SK-N-SH (cell line): ENCODE results near the gene TUBB2B. TPM values are rescaled to one million over a fixed set of nuclear protein-coding genes. Genes with fewer than 3 reads are reported as not detected.

Source experiments
- CTCF ChIA-PET: fragments of 300-600, 350-600 bp; formaldehyde crosslinking; extraction: SDS; loops from one replicate; lab custom pipeline; 2021; lab: Yijun Ruan, JAX
- POLR2A ChIA-PET: fragments of 350-600 bp; sonication (Branson Sonifier 250); formaldehyde crosslinking; extraction: SDS; loops from one replicate; lab custom pipeline; 2020; ENCODE audit warnings: antibody characterized with exemption, inconsistent platforms; lab: Yijun Ruan, JAX
- DNase-seq: peaks from one replicate; pipeline ENCODE4 v3.0.0; 2012
- H2AFZ ChIP-seq: fragments of 200-600 bp; sonication (generic); 2 replicates; pipeline ENCODE4 v1.8.1; 2016; ENCODE audit warnings: antibody characterized with exemption, mild to moderate bottlenecking, low read depth
- H3F3A ChIP-seq: fragments of 200-600 bp; sonication (generic); replicated peaks from 2 replicates; pipeline ENCODE3; 2016; ENCODE audit warnings: antibody characterized with exemption, mild to moderate bottlenecking; ENCODE audit not compliant: insufficient read depth
- H3K27ac ChIP-seq, 2 experiments: fragments of 200-500 bp in 1 of 2; fragments of 200-600 bp in 1 of 2; sonication (Bioruptor generic) in 1 of 2; sonication (generic), shearing (Covaris generic) in 1 of 2; 2 replicates each; pipeline versions ENCODE4 v1.5.1 to v1.6.1; 2014 to 2016; ENCODE audit warnings: low read depth in 2 of 2, inconsistent platforms in 1 of 2, low read length in 1 of 2, mild to moderate bottlenecking in 1 of 2, mixed read lengths in 1 of 2
- H3K27me3 ChIP-seq: fragments of 200-600 bp; sonication (generic), shearing (Covaris generic); 2 replicates; pipeline ENCODE4 v1.6.1; 2016; ENCODE audit warnings: mixed run types; ENCODE audit not compliant: insufficient read depth
- H3K36me3 ChIP-seq, 2 experiments: fragments of 200-500 bp in 1 of 2; fragments of 200-600 bp in 1 of 2; sonication (Bioruptor generic) in 1 of 2; sonication (generic) in 1 of 2; replicated peaks in 1 of 2; 2 replicates each; pipeline versions ENCODE3 to v1.5.1; 2014 to 2016; ENCODE audit warnings: low read length in 1 of 2, mild to moderate bottlenecking in 1 of 2; ENCODE audit not compliant: insufficient read depth in 2 of 2, control insufficient read depth in 1 of 2
- H3K4me1 ChIP-seq, 2 experiments: fragments of 200-500 bp in 1 of 2; fragments of 200-600 bp in 1 of 2; sonication (Bioruptor generic) in 1 of 2; sonication (generic), shearing (Covaris generic) in 1 of 2; 2 replicates each; pipeline versions ENCODE4 v1.5.1 to v1.6.1; 2014 to 2016; ENCODE audit warnings: low read depth in 1 of 2, low read length in 1 of 2, mixed run types in 1 of 2; ENCODE audit not compliant: insufficient read depth in 2 of 2, control insufficient read depth in 1 of 2
- H3K4me2 ChIP-seq: fragments of 200-600 bp; sonication (generic), shearing (Covaris generic); 2 replicates; pipeline ENCODE4 v1.6.1; 2017; ENCODE audit warnings: mixed run types
- H3K4me3 ChIP-seq, 2 experiments: fragments of 200-500 bp in 1 of 2; fragments of 200-600 bp in 1 of 2; sonication (Bioruptor generic) in 1 of 2; sonication (generic), shearing (Covaris generic) in 1 of 2; 2 replicates each; pipeline versions ENCODE4 v1.5.1 to v1.8.1; 2014 to 2016; ENCODE audit warnings: low read depth in 2 of 2, inconsistent platforms in 1 of 2, low read length in 1 of 2, mild to moderate bottlenecking in 1 of 2, mixed read lengths in 1 of 2, moderate library complexity in 1 of 2
- H3K79me2 ChIP-seq: fragments of 200-600 bp; sonication (generic); 2 replicates; pipeline ENCODE4 v1.8.1; 2017; ENCODE audit warnings: mild to moderate bottlenecking; ENCODE audit not compliant: insufficient read depth
- H3K9ac ChIP-seq: fragments of 200-600 bp; sonication (generic); 2 replicates; pipeline ENCODE4 v1.6.1; 2017; ENCODE audit warnings: mixed run types
- H3K9me2 ChIP-seq: fragments of 200-600 bp; sonication (generic); 2 replicates; pipeline ENCODE4 v1.6.1; 2017; ENCODE audit warnings: mixed run types
- H3K9me3 ChIP-seq: fragments of 200-600 bp; sonication (generic); 2 replicates; pipeline ENCODE4 v1.6.1; 2017; ENCODE audit warnings: mixed run types, mild to moderate bottlenecking, moderate library complexity
- H4K20me1 ChIP-seq: fragments of 200-600 bp; sonication (generic); 2 replicates; pipeline ENCODE4 v1.6.1; 2017; ENCODE audit warnings: mild to moderate bottlenecking, mixed run types; ENCODE audit not compliant: insufficient read depth
- MXI1 ChIP-seq: IDR thresholded peaks from 2 replicates; pipeline ENCODE4 v1.6.1; 2012; ENCODE audit warnings: mild to moderate bottlenecking, low read depth, low read length, improper control_type of control experiment
- NFIC ChIP-seq: IDR thresholded peaks from 2 replicates; pipeline ENCODE4 v1.4.0; 2012; ENCODE audit warnings: borderline replicate concordance
- NRF1 ChIP-seq: IDR thresholded peaks from 2 replicates; pipeline ENCODE4 v1.6.1; 2012; ENCODE audit warnings: low read depth, mild to moderate bottlenecking, low read length
- RAD21 ChIP-seq: IDR thresholded peaks from 2 replicates; pipeline ENCODE4 v1.6.1; 2012; ENCODE audit warnings: mild to moderate bottlenecking, low read length
- RXRA ChIP-seq: IDR thresholded peaks from 2 replicates; pipeline ENCODE4 v1.4.0; 2012; ENCODE audit warnings: low read depth, mild to moderate bottlenecking, borderline replicate concordance
- SIN3A ChIP-seq: IDR thresholded peaks from 2 replicates; pipeline ENCODE4 v1.6.1; 2012; ENCODE audit warnings: low read depth, mild to moderate bottlenecking, low read length, moderate library complexity, borderline replicate concordance
- SMC3 ChIP-seq: IDR thresholded peaks from 2 replicates; pipeline ENCODE4 v1.6.1; 2012; ENCODE audit warnings: low read depth, low read length, improper control_type of control experiment
- TAF1 ChIP-seq: IDR thresholded peaks from 2 replicates; pipeline ENCODE4 v1.6.1; 2012; ENCODE audit warnings: low read depth, mild to moderate bottlenecking, low read length, moderate library complexity, borderline replicate concordance
- WGBS: methylation state at CpG from one replicate; pipeline ENCODE4 v1.1.6; 2017; ENCODE audit warnings: low lambda C conversion rate; 5-methylcytosine and 5-hydroxymethylcytosine counted together
- polyA plus RNA-seq, 3 experiments: library from polyadenylated mRNA; depleted of rRNA; stranded (reverse); fragments of >200 nt; gene quantifications; 2 replicates each; pipeline ENCODE4 v1.2.3, GENCODE V29; 2012
- TF ChIP-seq, protein P1 (sequence below): fragments of 150-350 bp; IDR thresholded peaks from 2 replicates; pipeline ENCODE4 v1.6.1; 2016; ENCODE audit warnings: mild to moderate bottlenecking, low read depth, low read length
- TF ChIP-seq, protein P2 (sequence below): IDR thresholded peaks from 2 replicates; pipeline ENCODE4 v1.6.1; 2012; ENCODE audit warnings: mild to moderate bottlenecking, low read depth, low read length, moderate library complexity
- TF ChIP-seq, protein P3 (sequence below): IDR thresholded peaks from 2 replicates; pipeline ENCODE4; 2012
- TF ChIP-seq, protein P4 (sequence below): fragments of 150-350 bp; IDR thresholded peaks from 2 replicates; pipeline ENCODE4 v1.6.1; 2017; ENCODE audit warnings: antibody characterized with exemption, low read length, low read depth, borderline replicate concordance
- TF ChIP-seq, protein P5 (sequence below): IDR thresholded peaks from 2 replicates; pipeline ENCODE4 v1.4.0; 2012; ENCODE audit warnings: low read depth, borderline replicate concordance

Gene TUBB2B
- polyA plus RNA-seq, 1 of the 3 experiments (the other 2 are of a cell fraction): 162 TPM

DNA sequence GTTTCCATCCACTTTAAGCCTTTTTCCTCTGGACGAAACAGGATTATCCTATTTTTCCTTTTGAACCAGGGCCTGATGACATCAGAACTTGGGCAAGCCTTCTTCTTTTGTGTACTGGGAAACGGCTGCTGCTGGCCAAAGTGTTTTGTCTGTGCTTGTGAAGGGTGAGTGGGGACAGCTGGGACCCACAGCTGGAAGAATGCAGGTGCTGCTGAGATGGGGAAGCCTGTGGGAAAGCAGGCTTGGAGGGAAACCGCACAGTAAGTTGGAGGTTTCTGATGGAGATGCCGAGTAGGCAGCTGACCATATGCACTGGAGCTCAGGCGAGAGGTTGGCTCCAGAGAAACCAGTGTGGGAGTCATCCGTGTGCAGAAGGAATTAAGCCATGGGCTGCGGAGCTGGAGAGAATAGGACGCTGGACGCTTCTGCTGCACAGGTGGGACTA, 22.8 kb upstream of the TUBB2B start:
- Histone ChIP-seq H3K27ac (no peak overlapping the region), H3K36me3 (no peaks in the 10 kb centered on the region), H4K20me1 (no peaks in the 10 kb centered on the region), H3K79me2 (no peaks in the 10 kb centered on the region), H3K9me3 (no peaks in the 10 kb centered on the region), H2AFZ (no peak overlapping the region), H3K9ac (no peak overlapping the region), H3K27me3 (no peaks in the 10 kb centered on the region), H3K4me2 (no peak overlapping the region), H3K4me1 (peaks cover 15 to 18% of the 10 kb centered on the region in 2 experiments), H3F3A (peaks cover 16% of the 10 kb centered on the region), H3K9me2 (no peaks in the 10 kb centered on the region), H3K4me3 (no peak overlapping the region)
- TF ChIP-seq, protein P1, sequence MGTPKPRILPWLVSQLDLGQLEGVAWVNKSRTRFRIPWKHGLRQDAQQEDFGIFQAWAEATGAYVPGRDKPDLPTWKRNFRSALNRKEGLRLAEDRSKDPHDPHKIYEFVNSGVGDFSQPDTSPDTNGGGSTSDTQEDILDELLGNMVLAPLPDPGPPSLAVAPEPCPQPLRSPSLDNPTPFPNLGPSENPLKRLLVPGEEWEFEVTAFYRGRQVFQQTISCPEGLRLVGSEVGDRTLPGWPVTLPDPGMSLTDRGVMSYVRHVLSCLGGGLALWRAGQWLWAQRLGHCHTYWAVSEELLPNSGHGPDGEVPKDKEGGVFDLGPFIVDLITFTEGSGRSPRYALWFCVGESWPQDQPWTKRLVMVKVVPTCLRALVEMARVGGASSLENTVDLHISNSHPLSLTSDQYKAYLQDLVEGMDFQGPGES: no peak
- TF ChIP-seq MXI1 (no peak), TAF1 (no peak), RAD21 (no peak), NRF1 (no peak), NFIC (no peak), SMC3 (no peak), RXRA (no peak), SIN3A (no peak)
- TF ChIP-seq, protein P2, sequence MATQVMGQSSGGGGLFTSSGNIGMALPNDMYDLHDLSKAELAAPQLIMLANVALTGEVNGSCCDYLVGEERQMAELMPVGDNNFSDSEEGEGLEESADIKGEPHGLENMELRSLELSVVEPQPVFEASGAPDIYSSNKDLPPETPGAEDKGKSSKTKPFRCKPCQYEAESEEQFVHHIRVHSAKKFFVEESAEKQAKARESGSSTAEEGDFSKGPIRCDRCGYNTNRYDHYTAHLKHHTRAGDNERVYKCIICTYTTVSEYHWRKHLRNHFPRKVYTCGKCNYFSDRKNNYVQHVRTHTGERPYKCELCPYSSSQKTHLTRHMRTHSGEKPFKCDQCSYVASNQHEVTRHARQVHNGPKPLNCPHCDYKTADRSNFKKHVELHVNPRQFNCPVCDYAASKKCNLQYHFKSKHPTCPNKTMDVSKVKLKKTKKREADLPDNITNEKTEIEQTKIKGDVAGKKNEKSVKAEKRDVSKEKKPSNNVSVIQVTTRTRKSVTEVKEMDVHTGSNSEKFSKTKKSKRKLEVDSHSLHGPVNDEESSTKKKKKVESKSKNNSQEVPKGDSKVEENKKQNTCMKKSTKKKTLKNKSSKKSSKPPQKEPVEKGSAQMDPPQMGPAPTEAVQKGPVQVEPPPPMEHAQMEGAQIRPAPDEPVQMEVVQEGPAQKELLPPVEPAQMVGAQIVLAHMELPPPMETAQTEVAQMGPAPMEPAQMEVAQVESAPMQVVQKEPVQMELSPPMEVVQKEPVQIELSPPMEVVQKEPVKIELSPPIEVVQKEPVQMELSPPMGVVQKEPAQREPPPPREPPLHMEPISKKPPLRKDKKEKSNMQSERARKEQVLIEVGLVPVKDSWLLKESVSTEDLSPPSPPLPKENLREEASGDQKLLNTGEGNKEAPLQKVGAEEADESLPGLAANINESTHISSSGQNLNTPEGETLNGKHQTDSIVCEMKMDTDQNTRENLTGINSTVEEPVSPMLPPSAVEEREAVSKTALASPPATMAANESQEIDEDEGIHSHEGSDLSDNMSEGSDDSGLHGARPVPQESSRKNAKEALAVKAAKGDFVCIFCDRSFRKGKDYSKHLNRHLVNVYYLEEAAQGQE: no peak
- TF ChIP-seq, protein P3, sequence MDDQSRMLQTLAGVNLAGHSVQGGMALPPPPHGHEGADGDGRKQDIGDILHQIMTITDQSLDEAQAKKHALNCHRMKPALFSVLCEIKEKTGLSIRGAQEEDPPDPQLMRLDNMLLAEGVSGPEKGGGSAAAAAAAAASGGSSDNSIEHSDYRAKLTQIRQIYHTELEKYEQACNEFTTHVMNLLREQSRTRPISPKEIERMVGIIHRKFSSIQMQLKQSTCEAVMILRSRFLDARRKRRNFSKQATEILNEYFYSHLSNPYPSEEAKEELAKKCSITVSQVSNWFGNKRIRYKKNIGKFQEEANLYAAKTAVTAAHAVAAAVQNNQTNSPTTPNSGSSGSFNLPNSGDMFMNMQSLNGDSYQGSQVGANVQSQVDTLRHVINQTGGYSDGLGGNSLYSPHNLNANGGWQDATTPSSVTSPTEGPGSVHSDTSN: no peak
- TF ChIP-seq, protein P4, sequence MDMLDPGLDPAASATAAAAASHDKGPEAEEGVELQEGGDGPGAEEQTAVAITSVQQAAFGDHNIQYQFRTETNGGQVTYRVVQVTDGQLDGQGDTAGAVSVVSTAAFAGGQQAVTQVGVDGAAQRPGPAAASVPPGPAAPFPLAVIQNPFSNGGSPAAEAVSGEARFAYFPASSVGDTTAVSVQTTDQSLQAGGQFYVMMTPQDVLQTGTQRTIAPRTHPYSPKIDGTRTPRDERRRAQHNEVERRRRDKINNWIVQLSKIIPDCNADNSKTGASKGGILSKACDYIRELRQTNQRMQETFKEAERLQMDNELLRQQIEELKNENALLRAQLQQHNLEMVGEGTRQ: no peak
- TF ChIP-seq, protein P5, sequence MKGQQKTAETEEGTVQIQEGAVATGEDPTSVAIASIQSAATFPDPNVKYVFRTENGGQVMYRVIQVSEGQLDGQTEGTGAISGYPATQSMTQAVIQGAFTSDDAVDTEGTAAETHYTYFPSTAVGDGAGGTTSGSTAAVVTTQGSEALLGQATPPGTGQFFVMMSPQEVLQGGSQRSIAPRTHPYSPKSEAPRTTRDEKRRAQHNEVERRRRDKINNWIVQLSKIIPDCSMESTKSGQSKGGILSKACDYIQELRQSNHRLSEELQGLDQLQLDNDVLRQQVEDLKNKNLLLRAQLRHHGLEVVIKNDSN: no peak
- 89% methylated on average over 9 of the region's 9 CpGs for WGBS
- ChIA-PET CTCF (interaction anchor here (0.9 to 5.8 kb wide), 13 partner anchors 10 to 183 kb away, joined by 3 to 63 read pairs (median 6); partner anchors contain the start of genes BPHL, PSMG4 and RIPK1), POLR2A (interaction anchor here (1.7 to 6.5 kb wide), 2 partner anchors 9 to 20 kb away, joined by 5 to 88 read pairs; no protein-coding TSS in a partner anchor)
- DNase-seq: no peak
